ENCODE results near the gene CTDSP2.
"Not testable (repeated sequence)": the region's sequence is repeated elsewhere in the genome, so short reads cannot be mapped to it uniquely, and the experiment has no call there.

Gene CTDSP2

DNA sequence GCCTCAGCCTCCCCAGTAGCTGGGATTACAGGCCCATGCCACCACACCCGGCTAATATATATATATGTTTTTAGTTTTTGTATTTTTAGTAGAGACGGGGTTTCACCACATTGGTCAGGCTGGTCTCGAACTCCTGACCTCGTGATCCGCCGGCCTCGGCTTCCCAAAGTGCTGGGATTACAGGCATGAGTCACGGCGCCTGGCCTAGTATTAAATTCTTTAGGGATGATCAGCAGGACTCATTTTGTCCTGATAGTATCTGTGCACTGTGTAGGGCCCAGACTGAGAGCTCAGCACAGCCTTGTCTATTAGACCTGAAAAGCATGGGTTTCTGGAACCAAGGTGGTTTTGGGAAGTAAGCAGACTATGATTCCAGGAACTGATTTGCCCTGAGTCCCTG, 34.5 kb upstream of the CTDSP2 start:
- not testable (repeated sequence) for DNase-seq

DNA sequence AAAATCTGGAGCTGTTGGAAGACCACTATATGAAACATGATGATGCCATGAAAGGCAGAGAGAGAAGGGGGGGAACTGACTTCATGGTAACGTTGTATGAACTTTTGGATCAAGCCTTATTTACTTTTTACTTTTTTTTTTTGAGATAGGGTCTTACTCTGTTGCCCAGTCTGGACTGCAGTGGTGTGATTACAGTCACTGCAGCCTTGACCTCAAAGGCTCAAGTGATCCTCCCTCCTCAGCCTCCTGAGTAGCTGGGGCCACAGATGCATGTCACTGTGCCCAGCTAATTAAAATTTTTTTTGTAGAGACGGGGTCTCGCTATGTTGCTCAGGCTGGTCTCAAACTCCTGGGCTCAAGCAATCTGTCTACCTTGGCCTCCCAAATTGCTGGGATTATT, 31.3 kb upstream of the CTDSP2 start:
- DNase-seq = no peak

DNA sequence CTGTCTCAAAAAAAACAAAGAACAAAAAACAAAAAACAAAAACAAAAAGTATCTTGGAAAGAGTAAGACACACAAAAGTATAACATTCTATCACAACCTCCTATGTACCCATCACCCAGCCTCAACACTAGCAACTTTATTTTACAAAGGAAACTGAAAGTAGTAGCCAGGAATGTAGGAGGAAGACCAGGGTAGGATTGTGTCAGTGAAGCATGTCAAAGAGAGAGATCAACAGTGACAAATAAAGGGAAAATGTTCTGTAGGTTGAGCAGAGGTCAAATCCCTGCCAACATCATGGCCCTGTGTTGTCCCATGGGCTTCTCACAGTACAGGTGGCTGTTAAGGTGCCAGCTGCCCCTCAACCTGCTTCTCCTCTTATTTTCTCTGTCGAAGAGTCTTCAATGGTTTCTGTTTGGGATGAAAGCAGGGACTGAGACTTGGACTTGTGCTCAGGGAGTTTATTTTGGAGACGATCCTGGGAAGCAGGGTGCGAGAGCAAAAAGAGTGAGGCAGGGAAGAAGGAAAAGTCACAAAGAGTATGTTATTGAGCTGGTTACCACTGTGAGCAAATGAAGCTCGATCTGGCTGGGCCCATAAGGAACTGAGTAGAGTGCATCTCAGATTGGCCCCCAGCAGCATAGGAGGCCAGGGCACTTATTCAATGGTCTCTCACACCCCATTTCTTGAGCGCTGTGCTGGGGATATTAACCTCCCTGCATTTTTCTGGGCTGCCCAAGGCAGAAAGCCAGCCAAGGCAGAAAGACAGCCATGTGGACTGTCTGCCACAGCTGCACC, 29.4 kb upstream of the CTDSP2 start:
- DNase-seq = no peak

DNA sequence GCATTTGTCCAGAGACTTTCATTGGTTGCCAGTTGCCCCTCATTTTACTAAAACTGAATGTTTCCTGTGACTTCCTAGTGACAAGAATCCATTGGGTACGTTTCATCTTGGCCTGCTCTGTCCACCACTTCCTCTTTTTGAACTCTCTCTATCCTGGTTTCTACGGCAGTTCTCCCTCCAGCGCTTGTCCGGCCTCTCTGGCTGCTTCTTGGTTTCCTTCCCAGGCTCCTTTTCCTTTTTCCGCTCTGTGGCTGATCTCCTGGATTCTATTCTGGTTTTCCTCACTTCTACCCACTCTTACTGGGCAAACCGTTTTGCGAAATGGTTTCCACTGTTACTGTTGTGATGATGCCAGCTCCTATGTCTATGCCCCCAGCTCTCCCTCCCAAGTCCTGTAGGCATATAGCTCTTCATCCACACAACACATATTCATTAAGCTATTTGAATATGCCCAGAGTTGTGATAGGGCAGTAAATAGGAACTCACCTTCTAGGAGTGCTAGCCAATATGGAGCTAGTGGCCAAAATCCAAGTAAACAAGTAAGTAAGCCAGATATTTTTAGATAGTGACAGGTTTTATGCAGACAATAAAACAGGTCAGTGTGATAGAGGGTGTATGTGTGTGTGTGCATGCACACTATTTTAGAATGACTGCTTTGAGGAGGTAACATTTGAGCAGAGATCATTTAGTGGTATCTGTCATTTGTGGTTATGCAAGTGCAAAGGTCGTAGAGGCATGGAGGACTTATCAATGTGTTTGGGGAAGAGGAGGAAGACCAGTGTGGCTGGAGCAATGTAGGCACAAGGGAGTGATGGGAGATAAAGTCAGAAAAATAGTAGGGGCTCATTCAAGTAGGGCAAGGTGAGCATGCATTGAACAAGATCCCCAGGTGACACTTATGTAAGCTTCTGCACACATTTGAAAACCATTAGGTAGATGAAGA, 27.9 kb upstream of the CTDSP2 start:
- DNase-seq = no peak

DNA sequence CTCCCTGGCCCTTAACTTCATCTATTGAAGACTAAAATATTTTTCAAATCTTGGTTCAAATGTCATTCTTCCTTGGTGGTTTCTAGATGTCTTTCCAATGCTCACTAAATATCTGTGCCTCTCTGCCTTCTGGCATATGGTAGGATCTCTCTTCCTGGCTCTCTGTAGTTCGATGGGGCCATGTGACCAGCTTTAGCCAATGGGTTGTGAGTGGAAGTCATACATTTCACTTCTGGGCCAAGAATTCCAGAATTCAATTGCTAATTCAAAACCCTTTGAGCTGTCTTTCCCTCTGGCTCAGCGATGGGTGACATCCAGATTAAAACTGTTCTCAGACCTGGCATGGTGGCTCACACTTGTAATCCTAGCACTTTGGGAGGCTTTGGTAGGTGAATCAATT, 25.8 kb upstream of the CTDSP2 start:
- DNase-seq = no peak

DNA sequence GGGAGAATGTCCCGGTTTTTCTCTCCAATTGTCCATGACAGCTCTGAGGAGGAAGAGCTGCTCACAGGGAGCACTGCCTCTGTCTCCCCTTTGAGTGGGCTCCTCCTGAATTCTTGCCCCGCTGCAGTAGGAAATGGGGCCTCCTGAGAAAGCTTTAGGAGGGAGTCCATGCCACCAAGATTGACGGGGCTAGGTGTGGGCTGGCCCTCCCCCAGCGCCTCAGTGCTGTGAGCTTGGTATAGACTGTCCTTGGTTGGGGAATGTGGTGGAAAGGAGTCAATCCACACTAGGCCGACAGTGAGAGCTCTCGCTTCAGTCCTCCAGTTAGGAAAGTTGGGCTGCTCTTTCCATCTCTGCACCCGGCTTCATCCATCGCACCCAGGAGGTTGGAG, 23.4 kb upstream of the CTDSP2 start:
- DNase-seq = no peak

DNA sequence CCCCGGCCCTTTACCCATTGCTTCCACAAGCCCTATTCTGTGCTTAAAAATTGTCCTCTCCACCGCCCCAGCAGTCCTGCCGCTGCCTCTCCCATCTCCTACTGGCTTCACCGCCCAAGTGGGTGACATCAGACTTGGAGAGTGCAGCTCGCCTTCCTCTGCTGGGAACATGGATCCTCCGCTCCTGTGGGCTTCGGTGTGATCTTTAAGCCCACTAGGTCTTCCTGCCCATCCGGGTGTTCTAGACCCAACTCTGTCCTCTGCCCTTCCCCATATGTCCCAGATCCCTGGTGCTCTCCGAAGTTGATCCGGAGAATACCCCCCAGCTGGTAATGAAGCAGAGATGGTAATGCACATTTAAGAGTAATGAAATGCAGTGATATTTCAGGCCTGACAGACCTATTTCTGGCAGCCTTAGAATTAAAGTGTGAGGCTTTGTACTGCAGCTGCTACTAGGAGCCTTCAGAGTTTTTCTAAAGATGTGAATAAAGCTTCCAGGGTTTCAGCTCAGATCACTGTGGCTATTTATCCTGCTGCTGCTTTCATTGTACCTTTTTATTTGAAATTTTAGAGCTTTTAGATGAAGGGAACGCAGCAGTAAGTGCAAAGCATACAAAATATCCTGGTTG, 22.9 kb upstream of the CTDSP2 start:
- no peak for DNase-seq

DNA sequence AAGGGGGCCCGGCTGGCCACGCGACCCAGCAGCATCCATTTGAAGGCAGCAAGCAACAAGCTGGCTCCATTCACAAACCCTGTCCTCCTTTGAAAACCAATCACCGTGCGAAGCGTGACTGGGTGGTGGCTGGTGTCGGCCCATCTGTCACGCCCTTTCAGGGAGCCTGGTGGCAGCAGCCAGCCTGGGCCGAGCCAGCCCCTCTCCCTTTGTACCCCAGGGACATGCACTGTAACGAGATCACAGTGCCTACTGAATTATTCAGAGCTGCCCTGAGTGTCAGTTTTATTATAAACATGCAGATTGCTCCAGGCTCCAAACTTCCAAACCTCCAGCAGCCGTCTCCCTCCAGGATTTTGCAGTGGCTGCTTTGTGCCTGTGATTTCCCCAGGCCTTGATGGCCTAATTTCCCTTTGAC, 22.3 kb upstream of the CTDSP2 start:
- peak; percentile 47 for DNase-seq

DNA sequence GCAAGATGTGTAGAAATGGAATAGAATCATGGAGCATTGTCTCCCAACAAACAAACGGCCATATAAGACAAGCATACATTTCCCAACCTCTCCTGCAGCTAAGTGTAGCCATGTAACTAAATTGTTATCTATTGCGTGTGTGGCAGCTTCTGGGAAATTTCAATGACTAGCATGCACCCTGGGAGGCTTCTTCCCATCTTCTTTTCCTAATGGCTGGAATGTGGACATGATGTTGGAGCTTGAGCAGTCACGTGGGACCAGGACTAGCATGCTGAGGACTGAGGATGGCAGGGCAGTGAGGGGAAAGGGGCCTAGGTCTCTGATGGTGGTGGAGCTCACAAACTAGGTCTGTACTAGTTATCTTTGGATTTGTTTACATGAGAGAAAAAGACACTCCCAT, 21.7 kb upstream of the CTDSP2 start:
- DNase-seq = no peak

DNA sequence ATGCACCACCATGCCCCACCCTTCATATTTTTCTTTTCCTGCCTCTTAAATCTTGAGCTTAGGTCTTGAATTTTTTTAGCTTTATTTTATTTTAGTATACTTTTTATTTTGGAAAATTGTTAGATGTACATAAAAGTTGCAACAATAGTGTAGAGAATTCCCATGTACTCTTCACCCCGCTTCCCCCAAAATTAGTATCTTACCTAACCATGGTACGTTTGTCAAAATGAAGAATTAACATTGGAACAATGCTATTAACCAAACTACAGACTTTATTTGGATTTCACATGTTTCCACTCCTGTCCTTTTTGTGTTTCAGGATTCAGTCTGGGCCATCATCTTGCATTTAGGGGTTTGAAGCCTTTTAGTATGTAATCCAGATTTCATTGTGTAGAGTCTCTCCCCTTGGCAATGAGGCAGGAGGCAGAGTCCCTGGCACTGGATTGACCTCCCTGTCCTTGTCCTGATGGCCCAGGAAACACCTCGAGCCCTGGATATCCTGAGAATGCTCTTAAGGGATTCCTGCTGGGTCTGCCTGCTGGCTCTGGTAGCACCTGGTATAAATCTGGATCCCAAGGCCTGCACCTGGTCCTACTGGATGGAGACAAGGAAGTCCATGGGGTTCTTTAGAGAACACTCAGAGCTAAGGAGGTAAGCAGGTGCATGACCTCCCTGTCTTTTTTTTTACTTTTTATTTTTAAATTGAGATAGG, 19.9 kb upstream of the CTDSP2 start:
- DNase-seq = no peak

DNA sequence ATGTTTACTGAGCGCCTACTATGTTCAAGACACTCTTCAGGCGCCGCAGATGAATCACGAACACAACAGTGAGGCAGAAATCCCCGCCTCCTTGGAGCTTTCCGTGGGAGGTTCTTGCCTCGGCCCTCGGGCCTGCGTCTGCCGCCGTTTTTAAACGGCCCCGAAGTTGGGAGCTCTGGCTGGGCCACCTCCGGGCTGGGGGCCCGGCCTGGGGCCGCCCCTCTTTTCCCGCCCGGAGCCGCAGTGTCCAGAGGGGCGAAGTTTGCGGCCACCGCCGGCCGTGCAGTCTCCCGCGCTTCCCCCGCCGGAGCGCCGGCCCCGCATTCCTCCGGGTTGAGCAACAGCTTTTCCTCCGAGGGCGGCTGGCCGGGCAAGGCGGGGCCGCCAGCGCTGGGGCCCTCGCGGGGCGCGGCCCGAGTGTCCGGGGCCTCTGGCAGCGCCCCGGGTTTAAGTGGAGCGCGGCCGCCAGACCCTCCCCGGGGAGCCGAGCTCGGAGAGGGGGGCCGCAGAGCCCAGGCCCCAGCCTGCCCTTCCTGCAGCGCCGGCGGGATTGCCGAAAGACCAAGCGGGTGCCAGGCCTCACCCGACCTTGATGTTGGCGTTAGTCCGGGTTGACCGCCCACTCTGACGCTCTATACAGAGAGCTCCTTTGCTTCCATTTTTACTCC, 18.7 kb upstream of the CTDSP2 start:
- DNase-seq = no peak

DNA sequence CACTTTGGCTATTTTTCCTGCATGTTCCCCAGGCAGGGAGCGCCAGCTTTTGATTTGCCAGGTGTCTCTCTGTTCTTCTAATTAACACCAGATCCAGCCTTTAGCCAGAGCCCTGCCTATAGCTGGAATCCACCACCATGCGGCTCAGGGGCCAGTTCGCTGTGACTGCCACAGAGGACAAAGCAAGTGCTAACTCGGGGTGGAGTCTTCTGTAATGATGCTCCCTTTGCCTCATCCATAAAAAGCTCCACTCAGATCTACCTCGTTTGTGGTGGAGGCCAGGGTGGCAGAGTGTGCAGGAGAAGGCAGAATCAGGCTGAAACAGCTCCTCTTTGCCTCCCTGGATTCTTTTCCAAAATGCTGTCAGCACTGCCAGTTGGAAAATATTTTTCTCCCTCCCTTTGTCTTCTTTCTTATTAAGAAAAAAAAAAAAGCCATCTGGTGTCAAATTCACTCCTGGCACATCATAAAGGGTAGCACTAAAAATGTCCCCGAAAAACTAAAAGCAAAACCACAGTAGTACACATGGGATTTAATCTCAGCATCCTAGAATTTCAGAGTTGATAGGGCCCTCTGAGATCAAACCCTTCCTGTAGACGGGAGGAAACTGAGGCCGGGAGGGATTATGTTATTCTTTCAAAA, 18.0 kb upstream of the CTDSP2 start:
- DNase-seq = no peak

DNA sequence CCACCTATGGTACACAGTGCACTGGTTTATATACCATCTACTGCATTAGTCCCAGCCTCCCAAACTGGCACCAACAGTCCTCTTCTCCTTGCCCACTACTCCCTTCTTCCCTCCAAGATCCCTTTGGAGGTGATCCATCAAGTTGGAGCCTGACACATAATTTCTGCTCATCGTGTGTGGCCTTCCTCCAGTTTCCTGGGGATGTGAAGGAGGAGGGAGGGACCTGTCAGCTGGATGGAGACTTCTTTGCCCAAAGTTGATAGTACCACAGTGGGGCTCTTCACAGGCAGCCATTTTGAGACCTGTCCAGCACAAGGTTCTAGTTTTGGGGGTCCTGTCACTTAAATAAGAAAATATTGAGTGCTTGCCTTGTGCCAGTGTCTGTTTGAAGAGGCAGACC, 17.1 kb upstream of the CTDSP2 start:
- no peak for DNase-seq

DNA sequence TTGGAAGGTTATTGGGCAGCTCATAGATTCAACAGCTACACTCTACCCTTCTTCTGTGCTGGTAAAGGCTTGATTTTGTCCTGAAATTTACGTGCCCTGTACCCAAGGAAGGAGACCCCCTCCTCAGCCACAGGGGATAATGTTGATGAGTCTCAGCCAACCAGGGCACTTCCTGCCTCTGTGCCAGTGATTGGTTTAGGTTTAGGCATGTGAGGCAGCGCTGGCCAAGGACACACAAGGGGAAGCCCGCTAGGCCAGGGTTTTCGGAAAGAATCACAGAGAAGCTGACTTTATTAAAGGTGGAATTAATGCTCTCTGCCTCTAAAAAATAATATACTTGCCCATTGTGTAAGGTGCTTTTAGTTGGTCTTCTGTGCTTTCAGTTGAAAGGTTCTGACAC, 15.4 kb upstream of the CTDSP2 start:
- no peak for DNase-seq

DNA sequence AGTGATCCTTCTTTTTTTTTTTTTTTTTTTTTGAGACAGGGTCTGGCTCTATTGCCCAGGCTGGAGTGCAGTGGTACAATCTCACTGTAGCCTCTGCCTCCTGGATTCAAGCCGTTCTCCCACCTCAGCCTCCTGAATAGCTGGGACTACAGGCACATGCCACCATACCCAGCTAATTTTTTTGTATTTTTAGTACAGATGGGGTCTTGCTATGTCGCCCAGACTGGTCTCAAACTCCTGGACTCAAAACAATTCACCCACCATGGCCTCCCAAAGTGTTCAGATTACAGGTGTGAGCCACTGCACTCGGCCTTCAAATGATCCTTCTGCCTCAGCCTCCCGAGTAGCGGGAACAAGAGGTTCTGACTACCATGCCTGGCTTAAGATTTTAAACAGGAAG, 14.4 kb upstream of the CTDSP2 start:
- DNase-seq = not testable (repeated sequence)

DNA sequence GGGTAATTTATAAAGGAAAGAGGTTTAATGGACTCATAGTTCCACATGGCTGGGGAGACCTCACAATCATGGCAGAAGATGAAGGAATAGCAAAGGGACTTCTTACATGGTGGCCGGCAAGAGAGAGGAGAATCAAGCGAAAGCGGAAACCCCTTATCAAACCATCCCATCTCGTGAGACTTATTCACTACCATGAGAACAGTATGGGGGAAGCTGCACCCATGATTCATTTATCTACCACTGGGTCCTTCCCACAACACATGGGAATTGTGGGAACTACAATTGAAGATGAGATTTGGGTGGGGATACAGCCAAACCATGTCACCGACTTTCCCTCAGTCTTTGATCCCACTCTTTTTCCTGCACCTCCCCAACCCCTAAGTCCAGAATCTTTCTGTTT, 12.6 kb upstream of the CTDSP2 start:
- DNase-seq = no peak

DNA sequence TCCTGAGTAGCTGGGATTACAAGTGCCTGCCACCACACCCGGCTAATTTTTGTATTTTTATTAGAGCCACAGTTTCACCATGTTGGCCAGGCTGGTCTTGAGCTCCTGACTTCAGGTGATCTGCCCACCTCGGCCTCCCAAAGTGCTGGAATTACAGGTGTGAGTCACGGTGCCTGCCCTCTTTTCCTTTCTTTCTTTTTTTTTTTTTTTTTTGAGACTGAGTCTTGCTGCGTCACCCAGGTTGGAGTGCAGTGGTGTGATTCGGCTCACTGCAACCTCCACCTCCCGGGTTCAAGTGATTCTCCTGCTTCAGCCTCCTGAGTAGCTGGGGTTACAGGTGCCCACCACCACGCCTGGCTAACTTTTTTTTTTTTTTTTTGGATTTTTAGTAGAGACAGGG, 11.6 kb upstream of the CTDSP2 start:
- not testable (repeated sequence) for DNase-seq

DNA sequence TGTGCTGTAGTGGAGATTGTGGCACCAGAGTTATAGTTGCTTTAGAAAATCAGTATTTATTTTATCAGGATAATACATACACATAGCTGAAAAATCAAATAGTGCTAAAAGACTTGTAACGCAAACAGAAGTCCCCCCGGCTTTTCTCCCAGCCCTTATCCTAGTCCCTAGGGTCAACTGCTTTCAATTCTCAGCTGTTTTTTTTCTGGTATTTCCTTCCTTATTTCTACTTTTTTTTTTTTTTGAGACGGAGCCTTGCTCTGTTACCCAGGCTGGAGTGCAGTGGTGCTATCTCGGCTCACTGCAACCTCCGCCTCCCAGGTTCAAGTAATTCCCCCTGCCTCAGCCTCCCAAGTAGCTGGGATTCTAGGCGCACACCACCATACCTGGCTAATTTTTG, 8.4 kb upstream of the CTDSP2 start:
- no peak for DNase-seq

DNA sequence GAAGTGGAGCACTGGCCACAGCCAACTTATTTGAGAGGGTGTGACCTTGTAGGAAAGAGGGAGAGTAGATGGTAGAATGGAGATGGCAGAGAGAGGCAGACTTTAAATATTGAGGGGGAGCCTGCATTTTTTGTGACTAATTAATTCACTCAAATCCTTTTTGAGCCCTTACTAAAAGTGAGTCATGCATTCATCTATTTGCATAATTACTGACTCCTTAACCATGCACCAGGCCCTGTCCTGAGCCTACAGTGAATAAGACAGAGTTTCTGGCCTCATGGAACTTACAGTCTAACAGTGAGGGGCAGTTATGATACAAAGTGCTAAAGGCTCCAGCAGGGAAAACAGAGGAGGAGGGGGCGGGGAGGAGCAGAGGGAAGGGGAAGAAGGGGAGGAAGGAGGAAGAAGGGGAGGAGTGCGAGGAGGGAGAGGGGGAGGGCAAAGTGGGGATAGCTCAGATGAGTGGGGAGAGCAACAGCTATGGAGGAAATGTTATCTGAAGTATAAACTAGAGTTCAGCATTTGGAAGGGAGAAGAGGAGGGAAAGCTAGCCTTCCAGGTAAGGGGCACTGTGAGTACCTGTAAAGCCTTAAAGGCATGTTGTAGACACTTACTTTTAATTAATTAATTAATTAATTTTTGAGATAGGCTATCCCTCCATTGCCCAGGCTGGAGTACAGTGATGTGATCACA, 7.5 kb upstream of the CTDSP2 start:
- DNase-seq = no peak

DNA sequence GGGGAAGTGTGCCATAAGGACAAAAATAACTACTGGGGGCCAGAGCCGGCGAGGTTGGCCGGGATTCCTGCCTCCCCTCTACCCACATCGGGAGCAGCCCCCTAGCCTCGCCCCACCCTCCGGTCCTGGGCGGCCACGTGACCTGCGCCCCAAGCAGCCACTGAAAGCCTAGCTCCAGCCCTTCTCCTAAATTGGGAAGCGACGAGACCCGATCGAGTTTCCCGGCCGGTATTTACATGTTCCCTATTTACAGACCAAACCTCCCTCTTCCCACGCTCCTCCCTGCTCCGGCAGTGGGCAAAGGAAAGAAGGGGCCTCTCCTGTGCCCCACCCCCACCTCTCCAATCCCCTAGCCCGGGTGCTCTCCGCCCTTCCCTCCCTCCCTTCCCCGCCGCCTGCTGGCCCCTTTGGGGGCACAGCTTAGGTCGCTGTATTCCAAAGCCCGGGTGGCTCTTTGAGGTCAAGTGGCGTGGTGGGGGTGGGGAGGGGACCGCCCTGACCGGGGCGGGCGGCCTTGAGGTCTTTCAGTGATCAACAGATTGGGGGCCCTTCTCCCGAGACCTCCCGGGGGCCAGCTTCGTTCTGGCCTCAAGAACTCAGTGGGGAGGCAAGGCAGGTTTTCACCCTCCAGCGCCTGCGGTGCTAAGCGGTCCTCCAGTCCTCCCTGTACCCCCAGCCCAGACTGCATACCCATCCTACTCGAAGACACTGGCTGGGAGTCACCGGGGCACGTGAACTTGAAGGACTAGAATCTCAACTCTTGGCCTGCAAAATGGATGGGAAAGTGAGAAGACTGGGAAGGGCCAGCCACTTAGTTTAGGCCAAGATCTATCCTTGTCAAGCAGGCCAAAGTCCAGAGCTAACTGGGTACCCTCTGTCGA, 6.3 kb upstream of the CTDSP2 start:
- no peak for DNase-seq
